Calu3 (cell line): ENCODE measurements around the gene ANXA1. TPM values are rescaled to one million over a fixed set of nuclear protein-coding genes. Genes with fewer than 3 reads are reported as not detected.
A peak's percentile ranks its signal among the peaks of the same experiment; 100 is the strongest.

Source experiments
- BruUV-seq: library from RNA; stranded (reverse); fragments of 400-500 nt; replicated peaks from 2 replicates; lab custom pipeline; 2021; lab: Mats Ljungman, UMichigan
- CTCF ChIA-PET: fragments of 300-600 bp; sonication (Branson Sonifier 250); formaldehyde crosslinking; loops from one replicate; lab custom pipeline; 2022; ENCODE audit warnings: antibody characterized with exemption; lab: Charles Lee
- DNase-seq: peaks from one replicate; pipeline ENCODE4 v3.0.0; 2022
- H3K27ac Mint-ChIP-seq: one replicate; pipeline ENCODE4 v1.8.0; 2022; ENCODE audit warnings: mixed read lengths; ENCODE audit not compliant: unreplicated experiment
- H3K27me3 Mint-ChIP-seq: one replicate; pipeline ENCODE4 v1.8.0; 2022; ENCODE audit warnings: mixed read lengths; ENCODE audit not compliant: unreplicated experiment
- H3K36me3 Mint-ChIP-seq: one replicate; pipeline ENCODE4 v1.8.0; 2022; ENCODE audit warnings: mild to moderate bottlenecking, moderate library complexity, mixed read lengths; ENCODE audit not compliant: insufficient read depth, unreplicated experiment
- H3K4me1 Mint-ChIP-seq: one replicate; pipeline ENCODE4 v1.8.0; 2022; ENCODE audit warnings: mild to moderate bottlenecking, low read depth, mixed read lengths; ENCODE audit not compliant: unreplicated experiment
- H3K4me3 Mint-ChIP-seq: one replicate; pipeline ENCODE4 v1.8.0; 2022; ENCODE audit warnings: mild to moderate bottlenecking, low read depth, moderate library complexity, mixed read lengths; ENCODE audit not compliant: unreplicated experiment
- H3K9me3 Mint-ChIP-seq: one replicate; pipeline ENCODE4 v1.8.0; 2022; ENCODE audit warnings: low read depth, mixed read lengths; ENCODE audit not compliant: unreplicated experiment
- CTCF ChIP-seq: fragments of 200-600 bp; IDR thresholded peaks from one replicate; pipeline ENCODE4 v1.8.0; 2022; ENCODE audit warnings: antibody characterized with exemption; ENCODE audit not compliant: unreplicated experiment
- intact Hi-C: fragments of 100-400 bp; cut with micrococcal nuclease; formaldehyde crosslinking; loops from one replicate; pipeline ENCODE4 v1.10.0; 2022; ENCODE audit not compliant: unreplicated experiment
- total RNA-seq: library from RNA; stranded (reverse); gene quantifications from 2 replicates; pipeline ENCODE4 v1.2.3, GENCODE V29; 2022

ANXA1 gene
- total RNA-seq, 1 experiment from 2014 or later, result 458 TPM

GRCh38 chr9:73125651-73126050 lies 26.0 kb upstream of the ANXA1 start:
- no peaks in the 10 kb centered on the region for H3K36me3 Mint-ChIP-seq
- TF ChIP-seq CTCF, result no peak
- H3K4me3 Mint-ChIP-seq, result no peak overlapping the region
- CTCF ChIA-PET, result no interaction called here
- no peaks in the 10 kb centered on the region for H3K27me3 Mint-ChIP-seq
- no TSS peak for BruUV-seq
- intact Hi-C loops, result no loop called here
- no peaks in the 10 kb centered on the region for H3K9me3 Mint-ChIP-seq
- H3K27ac Mint-ChIP-seq, result no peak overlapping the region
- DNase-seq, result no peak
- peaks cover 34% of the 10 kb centered on the region for H3K4me1 Mint-ChIP-seq

- BruUV-seq, result no TSS peak
- Mint-ChIP-seq H3K27ac (no peak overlapping the region), H3K36me3 (peaks cover 14% of the 10 kb centered on the region), H3K9me3 (no peaks in the 10 kb centered on the region), H3K4me3 (no peak overlapping the region), H3K27me3 (no peaks in the 10 kb centered on the region), H3K4me1 (peaks cover 31% of the 10 kb centered on the region)
- CTCF ChIA-PET, result no interaction called here
- TF ChIP-seq CTCF, result no peak
- intact Hi-C loops, result no loop called here
- DNase-seq, result no peak
These were observed 21.6 kb upstream of the ANXA1 start for GRCh38 chr9:73129941-73130685.

- Mint-ChIP-seq H3K27ac (peak overlapping the region; percentile 98), H3K4me1 (peaks cover 39% of the 10 kb centered on the region), H3K27me3 (no peaks in the 10 kb centered on the region), H3K4me3 (peak overlapping the region; percentile 79), H3K9me3 (no peaks in the 10 kb centered on the region), H3K36me3 (peaks cover 14% of the 10 kb centered on the region)
- BruUV-seq, result no TSS peak
- intact Hi-C loops, result no loop called here
- TF ChIP-seq CTCF, result no peak
- CTCF ChIA-PET, result interaction anchor here (0.8 kb wide), 1 partner anchor 49 kb away, joined by 3 read pairs; no protein-coding TSS in a partner anchor
- no peak for DNase-seq
These were observed 20.2 kb upstream of the ANXA1 start for GRCh38 chr9:73131461-73131860.

GRCh38 chr9:73132034-73132776 lies 19.5 kb upstream of the ANXA1 start:
- no peak for TF ChIP-seq CTCF
- H3K27me3 Mint-ChIP-seq, result no peaks in the 10 kb centered on the region
- CTCF ChIA-PET, result interaction anchor here (0.8 to 1.0 kb wide), 2 partner anchors 47 to 49 kb away, joined by 3 to 4 read pairs; no protein-coding TSS in a partner anchor
- intact Hi-C loops, result no loop called here
- BruUV-seq, result TSS peak; percentile 96
- H3K4me3 Mint-ChIP-seq, result peak overlapping the region; percentile 79
- peaks cover 43% of the 10 kb centered on the region for H3K4me1 Mint-ChIP-seq
- no peaks in the 10 kb centered on the region for H3K9me3 Mint-ChIP-seq
- peak; percentile 60 for DNase-seq
- H3K36me3 Mint-ChIP-seq, result peaks cover 14% of the 10 kb centered on the region
- peak overlapping the region; percentile 98 for H3K27ac Mint-ChIP-seq
